GM23248 (cell line): ENCODE data around the gene PON3.

Experiments used
- EZH2 ChIP-seq: fragments of 200-600 bp; sonication (generic); IDR thresholded peaks from 2 replicates; pipeline ENCODE4 v1.6.1; 2018; ENCODE audit warnings: antibody characterized with exemption, mild to moderate bottlenecking; ENCODE audit not compliant: insufficient read depth, poor library complexity, severe bottlenecking
- EZH2phosphoT487 ChIP-seq: fragments of 200-600 bp; sonication (generic); IDR thresholded peaks from 2 replicates; pipeline ENCODE4 v1.6.1; 2018; ENCODE audit warnings: antibody characterized with exemption, moderate library complexity, mild to moderate bottlenecking, low read depth; ENCODE audit not compliant: insufficient read depth

- no peak for TF ChIP-seq EZH2
- no peak for TF ChIP-seq EZH2phosphoT487
Observed at GRCh38 chr7:95318501-95319100, 77.6 kb downstream of the PON3 start.
